ENCODE measurements around the gene ZBTB20. TPM values are rescaled to one million over a fixed set of nuclear protein-coding genes. Genes with fewer than 3 reads are reported as not detected.

ZBTB20 gene
- total and polyA plus RNA-seq, 12 donors: 0.57 to 105 (median 86.8) TPM

GRCh38 chr3:114370537-114371174, 776.4 kb downstream of the ZBTB20 start:
- intact Hi-C loops (cut with DNase I): loop anchor here in 1 of 10 donors (10.0 kb wide), 1 partner anchor 794 kb away; no protein-coding TSS in a partner anchor

GRCh38 chr3:114365909-114366308, 781.2 kb downstream of the ZBTB20 start:
- ATAC-seq (no peak), DNase-seq (no peak)
- H3K36me3 ChIP-seq: peaks cover 0 to 15% (median 0%) of the 10 kb centered on the region in 9 donors
- H3K9me3 ChIP-seq: no peaks in the 10 kb centered on the region
- no peak for TF ChIP-seq CTCF (IDR thresholded peaks at IDR 0.05)
- H3K4me3 ChIP-seq: no peak overlapping the region
- 78 to 80% methylated on average over 3 of the region's 3 CpGs for WGBS, 2 donors
- intact Hi-C loops (cut with DNase I): loop anchor here in 6 of 10 donors (5.0 to 10.0 kb wide), 4 partner anchors 49 to 799 kb away; no protein-coding TSS in a partner anchor
- no peaks in the 10 kb centered on the region for H3K27me3 ChIP-seq
- no peak overlapping the region for H3K27ac ChIP-seq
- peaks cover 5 to 48% (median 34%) of the 10 kb centered on the region in 9 donors for H3K4me1 ChIP-seq

More at GRCh38 chr3:114370537-114371174, 776.4 kb downstream of the ZBTB20 start:
- peaks cover 0 to 24% (median 0%) of the 10 kb centered on the region in 9 donors for H3K36me3 ChIP-seq
- 29 to 71% methylated on average over 3 of the region's 3 CpGs for WGBS, 2 donors
- peaks cover 4 to 35% (median 29%) of the 10 kb centered on the region in 9 donors for H3K4me1 ChIP-seq
- DNase-seq (no peak), ATAC-seq (peak in 1 of 8 donors; percentile 39)
- H3K9me3 ChIP-seq: no peaks in the 10 kb centered on the region
- peak in 1 of 9 donors; percentile 12 for TF ChIP-seq CTCF (IDR thresholded peaks at IDR 0.05)
- H3K4me3 ChIP-seq: no peak overlapping the region
- no peak overlapping the region for H3K27ac ChIP-seq
- no peaks in the 10 kb centered on the region for H3K27me3 ChIP-seq

- Histone ChIP-seq H3K4me1 (peaks cover 5 to 48% (median 34%) of the 10 kb centered on the region in 9 donors), H3K9me3 (no peaks in the 10 kb centered on the region), H3K27me3 (no peaks in the 10 kb centered on the region), H3K27ac (peak overlapping the region in 7 of 10 donors; percentile 45 to 80 (median 74)), H3K4me3 (no peak overlapping the region), H3K36me3 (peaks cover 0 to 15% (median 0%) of the 10 kb centered on the region in 9 donors)
- DNase-seq: no peak
- WGBS, 2 donors: 65 to 72% methylated on average over 6 of the region's 6 CpGs
- intact Hi-C loops (cut with DNase I): loop anchor here in 6 of 10 donors (5.0 to 10.0 kb wide), 4 partner anchors 50 to 800 kb away; no protein-coding TSS in a partner anchor
- ATAC-seq: peak in 3 of 8 donors; percentile 12 to 42 (median 15)
- TF ChIP-seq CTCF (IDR thresholded peaks at IDR 0.05): no peak
Measured at GRCh38 chr3:114364806-114365654, 782.1 kb downstream of the ZBTB20 start.

GRCh38 chr3:114363554-114364202, 783.4 kb downstream of the ZBTB20 start:
- no peak overlapping the region for H3K4me3 ChIP-seq
- 34 to 43% methylated on average over 1 of the region's 1 CpG for WGBS, 2 donors
- intact Hi-C loops (cut with DNase I): loop anchor here in 6 of 10 donors (5.0 to 10.0 kb wide), 4 partner anchors 51 to 801 kb away; no protein-coding TSS in a partner anchor
- H3K9me3 ChIP-seq: no peaks in the 10 kb centered on the region
- H3K36me3 ChIP-seq: peaks cover 0 to 13% (median 0%) of the 10 kb centered on the region in 9 donors
- peaks cover 5 to 49% (median 34%) of the 10 kb centered on the region in 9 donors for H3K4me1 ChIP-seq
- DNase-seq (no peak), ATAC-seq (peak; percentile 56 to 86 (median 78))
- TF ChIP-seq CTCF (IDR thresholded peaks at IDR 0.05): no peak
- H3K27ac ChIP-seq: peak overlapping the region; percentile 18 to 80 (median 56)
- no peaks in the 10 kb centered on the region for H3K27me3 ChIP-seq

All from heart right ventricle (tissue), 16 donors.